SU-DHL-6 (cell line): ENCODE measurements around the gene TBX18.

ENCODE experiments used
- H2AFZ ChIP-seq: fragments of 200-600 bp; sonication (generic); 2 replicates; pipeline ENCODE4 v1.6.1; 2014; ENCODE audit warnings: low read depth, mild to moderate bottlenecking, moderate library complexity, mixed read lengths, antibody characterized with exemption, low read length; ENCODE audit not compliant: severe bottlenecking
- H3F3A ChIP-seq: fragments of 200-600 bp; shearing (Covaris generic); 2 replicates; pipeline ENCODE4 v1.6.0; 2016; ENCODE audit warnings: antibody characterized with exemption, mild to moderate bottlenecking; ENCODE audit not compliant: insufficient read depth
- H3K27ac ChIP-seq: fragments of 200-600 bp; sonication (generic); 2 replicates; pipeline ENCODE4 v1.5.1; 2016; ENCODE audit warnings: low read depth, mild to moderate bottlenecking, low read length, moderate library complexity, mixed read lengths
- H3K27me3 ChIP-seq: fragments of 200-600 bp; sonication (generic), shearing (Covaris generic); 2 replicates; pipeline ENCODE4 v1.6.0; 2014; ENCODE audit warnings: mild to moderate bottlenecking, low read length
- H3K36me3 ChIP-seq: fragments of 200-600 bp; sonication (generic); 2 replicates; pipeline ENCODE4 v1.6.1; 2014; ENCODE audit warnings: mild to moderate bottlenecking, low read length, mixed read lengths
- H3K4me2 ChIP-seq: fragments of 300-600, 200-600 bp; shearing (Covaris generic), sonication (generic); 2 replicates; pipeline ENCODE4 v1.6.0; 2014; ENCODE audit warnings: low read length, low read depth, mild to moderate bottlenecking; ENCODE audit not compliant: poor library complexity, severe bottlenecking
- H3K4me3 ChIP-seq: fragments of 200-600 bp; sonication (generic); 2 replicates; pipeline ENCODE4 v1.5.1; 2014; ENCODE audit warnings: antibody characterized with exemption, low read length, mild to moderate bottlenecking, mixed read lengths; ENCODE audit not compliant: insufficient read depth, poor library complexity, severe bottlenecking
- H3K79me2 ChIP-seq: fragments of 200-600 bp; sonication (generic); 2 replicates; pipeline ENCODE4 v1.6.1; 2014; ENCODE audit warnings: mild to moderate bottlenecking, low read length, moderate library complexity; ENCODE audit not compliant: insufficient read depth
- H3K9ac ChIP-seq: fragments of 200-600 bp; sonication (generic); 2 replicates; pipeline ENCODE4 v1.7.0; 2014; ENCODE audit warnings: mild to moderate bottlenecking, low read length
- H3K9me2 ChIP-seq: fragments of 200-600 bp; sonication (generic); replicated peaks from 2 replicates; pipeline ENCODE4 v1.6.1; 2014; ENCODE audit warnings: low read length; ENCODE audit not compliant: insufficient read depth
- H3K9me3 ChIP-seq: fragments of 200-600 bp; sonication (generic); 2 replicates; pipeline ENCODE4 v1.6.1; 2014; ENCODE audit warnings: low read length, mixed read lengths; ENCODE audit not compliant: insufficient read depth
- H4K20me1 ChIP-seq: fragments of 200-600 bp; sonication (generic); 2 replicates; pipeline ENCODE4 v1.6.1; 2014; ENCODE audit warnings: low read depth, mild to moderate bottlenecking, antibody characterized with exemption, low read length, moderate library complexity, mixed read lengths
- CTCF ChIP-seq: fragments of 200-600 bp; sonication (generic); IDR thresholded peaks from one replicate; pipeline ENCODE4 v1.5.1; 2017; ENCODE audit warnings: antibody characterized with exemption, mild to moderate bottlenecking, low read length, moderate library complexity; ENCODE audit not compliant: insufficient read depth, poor library complexity, severe bottlenecking
- EZH2phosphoT487 ChIP-seq: fragments of 200-600 bp; sonication (generic), shearing (Covaris generic); conservative IDR thresholded peaks from 2 replicates; pipeline ENCODE4 v1.6.1; 2018; ENCODE audit warnings: mild to moderate bottlenecking, antibody characterized with exemption, low read length, moderate library complexity, mixed read lengths

Gene TBX18

GRCh38 chr6:84763003-84763885 is 1.2 kb downstream of the TBX18 start:
- H3K36me3 ChIP-seq: no peaks in the 10 kb centered on the region
- H3F3A ChIP-seq: no peaks in the 10 kb centered on the region
- TF ChIP-seq EZH2phosphoT487 (no peak), CTCF (no peak)
- H4K20me1 ChIP-seq: no peaks in the 10 kb centered on the region
- H3K9ac ChIP-seq: no peak overlapping the region
- H3K27me3 ChIP-seq: no peaks in the 10 kb centered on the region
- no peaks in the 10 kb centered on the region for H3K79me2 ChIP-seq
- no peak overlapping the region for H3K4me3 ChIP-seq
- H3K9me2 ChIP-seq: no peaks in the 10 kb centered on the region
- H3K4me2 ChIP-seq: no peak overlapping the region
- H3K9me3 ChIP-seq: no peaks in the 10 kb centered on the region
- H2AFZ ChIP-seq: no peak overlapping the region
- no peak overlapping the region for H3K27ac ChIP-seq

- H3K27ac ChIP-seq: no peak overlapping the region
- no peak overlapping the region for H2AFZ ChIP-seq
- no peaks in the 10 kb centered on the region for H3K36me3 ChIP-seq
- no peaks in the 10 kb centered on the region for H3F3A ChIP-seq
- TF ChIP-seq CTCF: no peak
- no peak for TF ChIP-seq EZH2phosphoT487
- no peak overlapping the region for H3K9ac ChIP-seq
- H3K9me2 ChIP-seq: no peaks in the 10 kb centered on the region
- H3K9me3 ChIP-seq: no peaks in the 10 kb centered on the region
- H3K79me2 ChIP-seq: no peaks in the 10 kb centered on the region
- H3K27me3 ChIP-seq: no peaks in the 10 kb centered on the region
- H4K20me1 ChIP-seq: no peaks in the 10 kb centered on the region
- H3K4me3 ChIP-seq: no peak overlapping the region
- no peak overlapping the region for H3K4me2 ChIP-seq
Observed at GRCh38 chr6:84762220-84763002, 2.0 kb downstream of the TBX18 start.

GRCh38 chr6:84758486-84758885 is 5.9 kb downstream of the TBX18 start:
- no peak overlapping the region for H3K27ac ChIP-seq
- H3K9me2 ChIP-seq: no peaks in the 10 kb centered on the region
- no peak for TF ChIP-seq CTCF
- no peak for TF ChIP-seq EZH2phosphoT487
- H4K20me1 ChIP-seq: no peaks in the 10 kb centered on the region
- H3K79me2 ChIP-seq: no peaks in the 10 kb centered on the region
- no peaks in the 10 kb centered on the region for H3K36me3 ChIP-seq
- H3K4me2 ChIP-seq: no peak overlapping the region
- no peak overlapping the region for H3K4me3 ChIP-seq
- no peaks in the 10 kb centered on the region for H3K27me3 ChIP-seq
- no peaks in the 10 kb centered on the region for H3K9me3 ChIP-seq
- no peak overlapping the region for H2AFZ ChIP-seq
- no peak overlapping the region for H3K9ac ChIP-seq
- no peaks in the 10 kb centered on the region for H3F3A ChIP-seq
